ENCODE measurements around the gene NT5DC1.

The NT5DC1 gene

DNA sequence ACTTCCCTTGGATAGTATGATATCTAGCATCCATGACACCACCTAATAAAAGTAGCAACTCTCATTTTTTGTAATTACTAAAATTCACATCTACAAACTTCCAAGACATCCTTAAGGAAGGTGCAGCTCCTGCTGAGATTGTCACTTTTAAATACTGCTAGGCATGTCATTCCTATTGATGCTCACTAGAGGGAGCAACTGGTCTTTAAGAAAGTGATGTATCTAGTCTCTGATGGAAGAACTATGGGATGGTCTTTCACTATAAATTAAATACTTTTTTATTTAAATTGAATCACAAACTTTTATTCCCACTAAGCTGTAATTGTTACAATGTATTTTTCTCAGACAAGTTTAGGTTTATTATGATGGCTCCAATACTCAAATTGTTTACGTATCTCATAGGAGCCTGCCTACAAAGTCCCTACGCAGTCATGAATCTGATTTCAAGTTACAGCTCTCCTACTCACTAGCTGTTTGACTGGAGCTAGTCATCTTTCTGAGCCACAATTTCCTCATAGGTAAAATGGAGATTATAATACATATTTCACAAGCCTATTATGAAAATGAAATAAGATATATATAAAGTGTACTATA is 187.1 kb downstream of the NT5DC1 start:
- no peak overlapping the region for H3K4me3 ChIP-seq (ENCODE audit: low read length)
- TF ChIP-seq, protein P1, sequence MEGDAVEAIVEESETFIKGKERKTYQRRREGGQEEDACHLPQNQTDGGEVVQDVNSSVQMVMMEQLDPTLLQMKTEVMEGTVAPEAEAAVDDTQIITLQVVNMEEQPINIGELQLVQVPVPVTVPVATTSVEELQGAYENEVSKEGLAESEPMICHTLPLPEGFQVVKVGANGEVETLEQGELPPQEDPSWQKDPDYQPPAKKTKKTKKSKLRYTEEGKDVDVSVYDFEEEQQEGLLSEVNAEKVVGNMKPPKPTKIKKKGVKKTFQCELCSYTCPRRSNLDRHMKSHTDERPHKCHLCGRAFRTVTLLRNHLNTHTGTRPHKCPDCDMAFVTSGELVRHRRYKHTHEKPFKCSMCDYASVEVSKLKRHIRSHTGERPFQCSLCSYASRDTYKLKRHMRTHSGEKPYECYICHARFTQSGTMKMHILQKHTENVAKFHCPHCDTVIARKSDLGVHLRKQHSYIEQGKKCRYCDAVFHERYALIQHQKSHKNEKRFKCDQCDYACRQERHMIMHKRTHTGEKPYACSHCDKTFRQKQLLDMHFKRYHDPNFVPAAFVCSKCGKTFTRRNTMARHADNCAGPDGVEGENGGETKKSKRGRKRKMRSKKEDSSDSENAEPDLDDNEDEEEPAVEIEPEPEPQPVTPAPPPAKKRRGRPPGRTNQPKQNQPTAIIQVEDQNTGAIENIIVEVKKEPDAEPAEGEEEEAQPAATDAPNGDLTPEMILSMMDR (conservative IDR thresholded peaks at IDR 0.05; ENCODE audit: low read length): peak; percentile 96
- DNase-seq (ENCODE audit: low read depth): peak; percentile 64

DNA sequence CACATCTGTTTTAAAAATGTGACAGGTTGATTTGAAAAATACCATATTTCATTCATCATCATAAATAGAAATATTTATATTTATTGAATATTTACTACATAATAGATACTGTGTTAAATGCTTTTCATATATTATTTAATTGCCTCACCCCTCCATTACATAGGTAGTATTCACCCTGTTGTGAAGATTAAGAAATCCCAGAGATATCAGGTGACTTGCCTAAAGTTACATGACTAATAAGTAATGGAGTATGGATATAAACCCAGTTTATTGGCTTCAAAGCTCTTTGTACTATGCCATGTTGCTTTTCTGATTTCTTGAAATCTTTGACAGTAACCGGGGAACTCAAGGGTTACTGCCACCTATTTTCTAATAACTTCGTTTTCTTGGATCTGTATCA is 189.2 kb downstream of the NT5DC1 start:
- TF ChIP-seq, protein P1 (conservative IDR thresholded peaks at IDR 0.05; ENCODE audit: low read length): no peak
- DNase-seq (ENCODE audit: low read depth): no peak
- no peak overlapping the region for H3K4me3 ChIP-seq (ENCODE audit: low read length)

DNA sequence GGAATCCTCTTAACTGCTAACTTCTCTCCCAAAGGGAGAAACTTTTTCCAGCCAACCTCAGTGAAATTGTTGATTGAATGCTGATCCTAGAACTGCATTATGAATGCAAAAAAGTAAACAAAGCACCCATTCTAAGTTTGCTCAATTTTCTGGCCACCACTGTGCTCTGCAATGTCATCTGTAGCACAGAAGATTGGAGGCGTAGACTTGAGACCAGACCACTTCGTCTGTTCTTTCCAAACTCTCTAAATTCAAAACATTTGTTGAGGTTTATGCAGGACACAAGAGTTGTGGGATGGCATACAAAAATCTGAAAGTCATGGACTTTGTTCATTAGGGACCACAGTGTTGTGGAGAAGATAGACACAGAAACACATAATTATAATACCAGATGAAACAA is 190.1 kb downstream of the NT5DC1 start:
- TF ChIP-seq, protein P1 (conservative IDR thresholded peaks at IDR 0.05; ENCODE audit: low read length): no peak
- peak; percentile 69 for DNase-seq (ENCODE audit: low read depth)
- no peak overlapping the region for H3K4me3 ChIP-seq (ENCODE audit: low read length)

DNA sequence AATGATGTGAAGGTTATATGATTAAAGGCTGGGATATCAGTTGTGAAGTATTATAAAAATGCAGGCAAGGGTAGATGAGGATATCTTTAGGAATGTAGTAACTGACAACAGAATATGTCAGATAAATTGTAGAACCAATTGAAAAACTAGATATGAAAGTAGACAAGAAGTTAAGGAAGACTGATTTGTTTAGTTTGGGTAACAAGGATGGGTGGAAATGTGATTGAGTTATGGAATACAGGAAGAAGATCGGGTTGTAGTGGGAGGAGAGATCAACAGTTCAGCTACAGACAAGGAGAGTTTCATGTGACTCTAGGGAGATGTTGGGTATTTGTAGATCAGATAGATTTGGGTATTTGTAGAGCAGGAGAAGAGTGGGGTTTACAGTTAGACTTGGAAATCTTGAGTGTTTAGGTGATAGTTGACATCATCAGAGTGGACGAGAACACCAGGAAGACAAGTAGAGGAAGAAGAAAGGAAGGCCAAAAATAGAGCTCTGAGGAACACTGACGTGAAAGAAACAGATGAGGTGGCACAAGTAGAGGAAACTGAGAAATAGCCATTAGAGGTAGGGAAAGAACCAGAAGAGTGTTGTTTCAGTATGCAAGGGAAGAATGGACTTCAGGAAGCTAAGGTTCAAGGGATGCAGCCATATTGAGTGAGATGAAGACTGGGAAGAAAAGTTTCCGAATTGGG is 191.2 kb downstream of the NT5DC1 start:
- no peak overlapping the region for H3K4me3 ChIP-seq (ENCODE audit: low read length)
- TF ChIP-seq, protein P1 (conservative IDR thresholded peaks at IDR 0.05; ENCODE audit: low read length): no peak
- DNase-seq (ENCODE audit: low read depth): peak; percentile 11

DNA sequence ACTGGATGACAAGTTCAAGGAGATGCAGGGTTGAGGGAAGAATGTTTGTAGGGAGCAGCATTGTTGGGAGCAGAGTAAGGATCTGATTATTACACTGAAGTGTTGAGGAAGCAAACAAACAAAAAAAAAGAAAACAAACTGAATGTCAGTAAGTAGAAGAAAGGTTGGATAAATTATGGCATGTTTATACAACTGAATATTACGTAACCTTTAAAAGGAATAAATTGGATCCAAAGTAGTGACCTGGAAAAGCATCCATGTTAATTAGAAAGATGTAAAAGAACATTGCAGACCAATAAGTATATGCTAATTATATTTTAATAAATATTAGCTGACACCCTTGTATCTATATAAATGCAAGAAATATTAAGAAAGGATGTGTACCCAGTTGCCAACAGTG is 191.9 kb downstream of the NT5DC1 start:
- H3K4me3 ChIP-seq (ENCODE audit: low read length): no peak overlapping the region
- TF ChIP-seq, protein P1 (conservative IDR thresholded peaks at IDR 0.05; ENCODE audit: low read length): no peak
- no peak for DNase-seq (ENCODE audit: low read depth)

DNA sequence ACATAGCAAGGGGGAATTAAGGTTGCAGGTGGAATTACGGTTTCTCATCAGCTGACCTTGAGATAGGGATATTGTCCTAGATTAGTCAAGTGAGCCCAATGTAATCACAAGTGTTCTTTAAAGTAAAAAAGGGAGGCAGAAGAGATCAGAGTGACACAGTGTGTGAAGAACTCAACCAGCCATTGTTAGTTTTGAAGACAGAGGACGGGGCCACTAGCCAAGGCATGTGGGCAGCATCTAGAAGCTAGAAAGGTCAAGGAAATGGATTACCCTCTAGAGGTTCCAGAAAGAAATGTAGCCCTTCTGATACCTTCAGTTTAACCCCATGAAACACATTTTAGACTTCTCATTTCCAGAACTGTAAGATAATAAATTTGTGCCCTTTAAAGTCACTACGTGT is 197.6 kb downstream of the NT5DC1 start:
- TF ChIP-seq, protein P1 (conservative IDR thresholded peaks at IDR 0.05; ENCODE audit: low read length): no peak
- DNase-seq (ENCODE audit: low read depth): no peak
- H3K4me3 ChIP-seq (ENCODE audit: low read length): no peak overlapping the region

DNA sequence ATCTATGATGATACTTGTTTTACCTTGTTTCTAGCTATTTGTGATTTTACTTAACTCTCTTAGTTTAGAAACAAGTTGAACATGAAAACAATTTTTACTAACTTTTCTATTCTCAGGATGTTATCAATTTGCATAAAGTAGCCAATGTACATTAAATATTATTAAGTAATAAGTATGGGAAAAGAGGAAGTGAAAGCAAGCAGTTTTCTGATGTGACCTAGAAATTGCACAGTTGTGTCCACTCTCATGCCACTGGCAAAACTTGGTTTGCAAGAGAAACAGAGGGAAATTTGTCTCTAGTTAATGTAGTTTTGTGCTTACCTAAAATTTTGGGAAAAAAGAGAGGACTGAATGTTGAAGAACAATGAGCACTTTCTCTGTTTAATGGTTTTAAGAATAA is 198.3 kb downstream of the NT5DC1 start:
- TF ChIP-seq, protein P1 (conservative IDR thresholded peaks at IDR 0.05; ENCODE audit: low read length): no peak
- DNase-seq (ENCODE audit: low read depth): no peak
- no peak overlapping the region for H3K4me3 ChIP-seq (ENCODE audit: low read length)

All from AG10803 (cell line).